H54 (cell line): ENCODE data around the gene RICTOR.
A peak's percentile ranks its signal among the peaks of the same experiment; 100 is the strongest.
"Not testable (repeated sequence)": the region's sequence is repeated elsewhere in the genome, so short reads cannot be mapped to it uniquely, and the experiment has no call there.

Experiments used
- DNase-seq: peaks from one replicate; pipeline ENCODE4 v3.0.0; 2011; ENCODE audit warnings: low spot score, mixed read lengths; ENCODE audit not compliant: insufficient read length
- FAIRE-seq: peaks from 3 replicates; lab custom pipeline; 2011; peaks lifted over from hg19 to GRCh38; lab: Jason Lieb, UNC
- POLR2A ChIP-seq: IDR thresholded peaks from 2 replicates; pipeline ENCODE4 v1.6.1; 2011; ENCODE audit warnings: low read depth, mild to moderate bottlenecking, low read length

Gene RICTOR

GRCh38 chr5:39017504-39017903 is 56.7 kb downstream of the RICTOR start:
- TF ChIP-seq POLR2A, result no peak
- DNase-seq (no peak), FAIRE-seq (peak; percentile 48)

- FAIRE-seq, result peak; percentile 50
- no peak for TF ChIP-seq POLR2A
- DNase-seq, result no peak
Observed at GRCh38 chr5:39016587-39017275, 57.5 kb downstream of the RICTOR start.

GRCh38 chr5:39015743-39016586 is 58.2 kb downstream of the RICTOR start:
- DNase-seq, result no peak
- peak; percentile 96 for FAIRE-seq
- no peak for TF ChIP-seq POLR2A

GRCh38 chr5:39014561-39014960 is 59.6 kb downstream of the RICTOR start:
- no peak for TF ChIP-seq POLR2A
- DNase-seq, result peak; percentile 4

GRCh38 chr5:39013938-39014337 is 60.3 kb downstream of the RICTOR start:
- TF ChIP-seq POLR2A, result no peak
- DNase-seq (no peak), FAIRE-seq (no peak)

More at GRCh38 chr5:39014561-39014960, 59.6 kb downstream of the RICTOR start:
- FAIRE-seq, result peak; percentile 97

GRCh38 chr5:39010958-39011357 is 63.2 kb downstream of the RICTOR start:
- DNase-seq, FAIRE-seq: not testable (repeated sequence)

- no peak for DNase-seq
- TF ChIP-seq POLR2A, result no peak
- FAIRE-seq, result no peak
Observed at GRCh38 chr5:39009981-39010380, 64.2 kb downstream of the RICTOR start.

GRCh38 chr5:39009280-39009679 is 64.9 kb downstream of the RICTOR start:
- no peak for TF ChIP-seq POLR2A
- FAIRE-seq (no peak), DNase-seq (no peak)

- FAIRE-seq (no peak), DNase-seq (no peak)
- no peak for TF ChIP-seq POLR2A
Observed at GRCh38 chr5:39006650-39007049, 67.5 kb downstream of the RICTOR start.

GRCh38 chr5:39005566-39006232 is 68.5 kb downstream of the RICTOR start:
- no peak for TF ChIP-seq POLR2A
- FAIRE-seq (peak; percentile 84), DNase-seq (no peak)

- FAIRE-seq (no peak), DNase-seq (no peak)
- no peak for TF ChIP-seq POLR2A
Observed at GRCh38 chr5:39001683-39002082, 72.5 kb downstream of the RICTOR start.

GRCh38 chr5:38999037-38999436 is 75.2 kb downstream of the RICTOR start:
- no peak for FAIRE-seq
- DNase-seq, result no peak
- TF ChIP-seq POLR2A, result no peak

GRCh38 chr5:38997591-38997990 is 76.6 kb downstream of the RICTOR start:
- no peak for DNase-seq
- peak; percentile 36 for FAIRE-seq
- no peak for TF ChIP-seq POLR2A

GRCh38 chr5:38996123-38996522 is 78.1 kb downstream of the RICTOR start:
- TF ChIP-seq POLR2A, result no peak
- no peak for DNase-seq
- FAIRE-seq, result peak; percentile 65
